ENCODE measurements around the gene PHLDA3. TPM values are rescaled to one million over a fixed set of nuclear protein-coding genes. Genes with fewer than 3 reads are reported as not detected.

PHLDA3 gene
- total RNA-seq, 1 experiment from 2014 or later: 22.1 TPM

GRCh38 chr1:201419256-201419655 lies 49.7 kb downstream of the PHLDA3 start:
- Histone ChIP-seq H3K36me3 (ENCODE audit: control insufficient read depth in 1 of 2, insufficient read depth in 2 of 2, low read length in 2 of 2) (no peaks in the 10 kb centered on the region), H3K4me3 (replicated peaks in 1 of 2; ENCODE audit: low read depth in 1 of 2, low read length in 2 of 2) (no peak overlapping the region), H3K4me2 (ENCODE audit: low read length) (no peak overlapping the region), H3K27me3 (ENCODE audit: insufficient read depth, low read length) (no peaks in the 10 kb centered on the region), H3K9me3 (ENCODE audit: control insufficient read depth in 1 of 2, insufficient read depth in 1 of 2, low read depth in 1 of 2, low read length in 2 of 2) (no peaks in the 10 kb centered on the region), H2AFZ (ENCODE audit: low read depth, low read length, poor library complexity, severe bottlenecking) (no peak overlapping the region), H3K9me2 (ENCODE audit: insufficient read depth) (no peaks in the 10 kb centered on the region), H3K4me1 (ENCODE audit: control insufficient read depth in 1 of 2, insufficient read depth in 2 of 2, low read length in 2 of 2) (peaks cover 0 to under 1% of the 10 kb centered on the region in 2 experiments; a peak in 2 of 4 replicates), H3K79me2 (ENCODE audit: insufficient read depth, low read length) (no peaks in the 10 kb centered on the region), H4K20me1 (ENCODE audit: insufficient read depth) (no peaks in the 10 kb centered on the region), H3K27ac (ENCODE audit: low read depth, low read length) (no peak overlapping the region), H3K9ac (ENCODE audit: low read length) (no peak overlapping the region)
- TF ChIP-seq EGR1 (IDR thresholded peaks at IDR 0.05; ENCODE audit: low read depth) (no peak), ZNF274 (IDR thresholded peaks at IDR 0.05; ENCODE audit: low read depth, low read length) (no peak), CEBPB (IDR thresholded peaks at IDR 0.05; ENCODE audit: low read depth) (no peak), SP1 (IDR thresholded peaks at IDR 0.05; ENCODE audit: low read depth) (no peak), ELF1 (IDR thresholded peaks at IDR 0.05; ENCODE audit: borderline replicate concordance, low read depth) (no peak), REST (IDR thresholded peaks at IDR 0.05; ENCODE audit: low read depth) (no peak), POLR2AphosphoS5 (IDR thresholded peaks at IDR 0.05; ENCODE audit: low read depth, low read length) (no peak), ZFX (IDR thresholded peaks at IDR 0.05) (no peak), RAD21 (IDR thresholded peaks at IDR 0.05; ENCODE audit: low read depth) (no peak), EZH2phosphoT487 (IDR thresholded peaks at IDR 0.05; ENCODE audit: borderline replicate concordance) (no peak), SIN3A (IDR thresholded peaks at IDR 0.05; ENCODE audit: low read depth) (no peak), YY1 (IDR thresholded peaks at IDR 0.05; ENCODE audit: extremely low read depth, insufficient replicate concordance, low read depth, low read length) (no peak), TCF7L2 (IDR thresholded peaks at IDR 0.05; ENCODE audit: borderline replicate concordance, extremely low read depth, insufficient read depth, insufficient read length) (no peak), CTCF (IDR thresholded peaks at IDR 0.05 in 2 of 3, conservative IDR thresholded peaks at IDR 0.05 in 1 of 3; ENCODE audit: borderline replicate concordance in 1 of 3, insufficient read depth in 1 of 3, low read depth in 2 of 3, low read length in 2 of 3) (no peak), MAX (IDR thresholded peaks at IDR 0.05) (no peak)
- ChIA-PET CTCF (no interaction called here), RAD21 (ENCODE audit: low non-redundant PET in 1 of 2, low total read pairs in 2 of 2, uncharacterized antibody in 2 of 2, unreplicated experiment in 2 of 2) (no interaction called here), POLR2A (no interaction called here)
- ATAC-seq (no peak), DNase-seq (ENCODE audit: low read depth, low spot score) (no peak)
- intact Hi-C loops (cut with micrococcal nuclease): no loop called here
- BruUV-seq (replicated peaks): no TSS peak
